Stimulated activated CD8-positive, alpha-beta memory T cell treated with anti-CD3 and anti-CD28 coated beads, Interleukin-15, amount 100 ng/mL, for 4 hours (primary cell): ENCODE data around the gene SDHC.

Source experiments
- DNase-seq, 2 donors: peaks; one replicate each; pipeline ENCODE4 v3.0.0-alpha.2; 2020; ENCODE audit warnings: low read depth in 2 of 2

Gene SDHC

GRCh38 chr1:161314201-161314981, at the start of gene SDHC:
Gene SDHC, plus strand, starts transcription at chr1:161314381. Its CDS starts 25 bp downstream, at chr1:161314406.
- peak; percentile 74 to 77 for DNase-seq

GRCh38 chr1:161265305-161265704, 48.9 kb upstream of the SDHC start:
- DNase-seq: no peak

- no peak for DNase-seq
Measured at GRCh38 chr1:161266202-161266601, 48.0 kb upstream of the SDHC start.

- no peak for DNase-seq
Measured at GRCh38 chr1:161266836-161267235, 47.3 kb upstream of the SDHC start.

GRCh38 chr1:161267321-161267720, 46.9 kb upstream of the SDHC start:
- no peak for DNase-seq

- DNase-seq: no peak
Measured at GRCh38 chr1:161273402-161273801, 40.8 kb upstream of the SDHC start.

- DNase-seq: no peak
Measured at GRCh38 chr1:161274874-161275273, 39.3 kb upstream of the SDHC start.

GRCh38 chr1:161282991-161283390, 31.2 kb upstream of the SDHC start:
- no peak for DNase-seq

GRCh38 chr1:161285113-161285512, 29.1 kb upstream of the SDHC start:
- DNase-seq: no peak

GRCh38 chr1:161285521-161285920, 28.7 kb upstream of the SDHC start:
- DNase-seq: no peak

- DNase-seq: no peak
Measured at GRCh38 chr1:161287482-161288054, 26.6 kb upstream of the SDHC start.

- DNase-seq: no peak
Measured at GRCh38 chr1:161290779-161291178, 23.4 kb upstream of the SDHC start.

GRCh38 chr1:161297415-161297814, 16.8 kb upstream of the SDHC start:
- DNase-seq: no peak

- DNase-seq: no peak
Measured at GRCh38 chr1:161298116-161298515, 16.1 kb upstream of the SDHC start.

- DNase-seq: no peak
Measured at GRCh38 chr1:161299347-161299746, 14.8 kb upstream of the SDHC start.

GRCh38 chr1:161300478-161300877, 13.7 kb upstream of the SDHC start:
- no peak for DNase-seq

GRCh38 chr1:161304927-161305866, 9.0 kb upstream of the SDHC start:
- no peak for DNase-seq

- DNase-seq: peak; percentile 69 to 71
Measured at GRCh38 chr1:161305867-161306519, 8.2 kb upstream of the SDHC start.

GRCh38 chr1:161307230-161307768, 6.9 kb upstream of the SDHC start:
- DNase-seq: no peak

GRCh38 chr1:161307892-161308638, 6.1 kb upstream of the SDHC start:
- DNase-seq: no peak

- DNase-seq: no peak
Measured at GRCh38 chr1:161309868-161310267, 4.3 kb upstream of the SDHC start, which contains the start of gene MPZ. Gene MPZ, minus strand, starts transcription at chr1:161309968. Its CDS starts 63 bp downstream, at chr1:161309905.
